ENCODE data around the gene PSEN1. TPM values are rescaled to one million over a fixed set of nuclear protein-coding genes. Genes with fewer than 3 reads are reported as not detected.

PSEN1 gene
- total and polyA plus RNA-seq, 2 of the 8 experiments (the other 6 are each of a cell fraction or from before 2014, with no cell fraction given) = 10.1 to 38.7 TPM

DNA sequence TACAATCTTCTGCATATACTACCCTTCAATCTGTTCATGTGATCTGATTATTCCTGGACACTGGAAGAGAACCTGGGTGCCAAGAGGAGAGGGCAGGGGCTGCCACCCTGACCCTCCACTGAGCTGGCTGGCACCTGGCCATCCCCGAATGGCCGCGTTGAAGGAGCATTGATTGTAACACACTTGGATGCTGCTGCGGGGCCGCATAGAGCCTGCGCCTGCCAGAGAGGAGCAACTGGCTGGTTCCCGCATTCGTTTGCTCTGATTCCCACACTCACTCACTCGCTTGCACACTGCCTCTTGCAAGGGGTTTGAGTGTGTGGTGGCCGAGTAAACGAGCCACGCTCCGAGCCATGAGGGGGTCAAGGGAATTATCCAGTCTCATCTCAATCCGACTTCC is 32.4 kb downstream of the PSEN1 start:
- Histone ChIP-seq H3K4me3 (ENCODE audit: extremely low read depth in 1 of 4, insufficient read depth in 2 of 4, low read depth in 3 of 4, low read length in 4 of 4) (no peak overlapping the region), H2AK5ac (ENCODE audit: low read depth, low read length) (no peak overlapping the region), H3K79me2 (ENCODE audit: control insufficient read depth in 1 of 2, insufficient read depth in 2 of 2, low read length in 2 of 2) (no peaks in the 10 kb centered on the region), H3K14ac (ENCODE audit: insufficient read length) (no peak overlapping the region), H3K4ac (replicated peaks; ENCODE audit: insufficient read length, low read depth, low read length) (no peak overlapping the region), H3K27me3 (replicated peaks in 1 of 4; ENCODE audit: control insufficient read depth in 3 of 4, extremely low read depth in 1 of 4, insufficient read depth in 3 of 4, low read length in 3 of 4) (no peaks in the 10 kb centered on the region), H2AFZ (ENCODE audit: low read length) (no peak overlapping the region), H3K18ac (ENCODE audit: extremely low read depth, low read length) (no peak overlapping the region), H3K23me2 (ENCODE audit: low read depth, low read length) (no peaks in the 10 kb centered on the region), H2BK20ac (ENCODE audit: low read length) (no peak overlapping the region), H3K27ac (ENCODE audit: low read depth, low read length) (no peak overlapping the region), H3K9ac (replicated peaks in 1 of 4; ENCODE audit: extremely low read depth in 1 of 4, low read depth in 3 of 4, low read length in 3 of 4) (no peak overlapping the region), H3K56ac (replicated peaks; ENCODE audit: insufficient read length, low read depth, low read length) (no peak overlapping the region), H3K36me3 (ENCODE audit: control insufficient read depth in 2 of 4, insufficient read depth in 4 of 4, low read length in 3 of 4) (peaks cover 4 to 39% (median 16%) of the 10 kb centered on the region in 4 experiments; a peak in 6 of 8 replicates), H3K79me1 (ENCODE audit: low read depth, low read length) (no peaks in the 10 kb centered on the region; the same call in 1 of the 2 replicates), H3K9me3 (ENCODE audit: insufficient read depth in 2 of 2, low read depth in 1 of 2, low read length in 1 of 2) (no peaks in the 10 kb centered on the region), H2BK5ac (ENCODE audit: low read depth, low read length) (no peak overlapping the region), H4K8ac (ENCODE audit: extremely low read depth, insufficient read depth, low read length) (no peak overlapping the region), H2BK12ac (ENCODE audit: low read depth, low read length) (no peak overlapping the region), H3K4me2 (ENCODE audit: insufficient read depth in 1 of 2, low read depth in 2 of 2, low read length in 2 of 2) (no peak overlapping the region), H4K20me1 (replicated peaks in 1 of 2; ENCODE audit: control insufficient read depth in 1 of 2, insufficient read depth in 2 of 2, low read length in 2 of 2) (peaks cover 4 to 6% of the 10 kb centered on the region in 2 experiments), H2BK120ac (replicated peaks; ENCODE audit: low read depth, low read length) (no peak overlapping the region), H3K23ac (ENCODE audit: insufficient read length) (no peak overlapping the region), H4K5ac (ENCODE audit: insufficient read length, low read depth, low read length) (no peak overlapping the region), H2BK15ac (ENCODE audit: low read length) (no peak overlapping the region), H4K91ac (replicated peaks; ENCODE audit: insufficient read length, low read length) (no peak overlapping the region), H3K4me1 (replicated peaks in 1 of 4; ENCODE audit: control insufficient read depth in 3 of 4, insufficient read depth in 4 of 4, low read length in 3 of 4) (peaks cover 2 to 10% (median 6%) of the 10 kb centered on the region in 4 experiments; a peak in 6 of 7 replicates)
- no peak for TF ChIP-seq SUZ12 (IDR thresholded peaks at IDR 0.05; ENCODE audit: low read length)
- no peak for TF ChIP-seq TCF12 (IDR thresholded peaks at IDR 0.05; ENCODE audit: low read depth, low read length)
- no peak for TF ChIP-seq ASH2L (IDR thresholded peaks at IDR 0.05; ENCODE audit: low read length)
- TF ChIP-seq, protein P1, sequence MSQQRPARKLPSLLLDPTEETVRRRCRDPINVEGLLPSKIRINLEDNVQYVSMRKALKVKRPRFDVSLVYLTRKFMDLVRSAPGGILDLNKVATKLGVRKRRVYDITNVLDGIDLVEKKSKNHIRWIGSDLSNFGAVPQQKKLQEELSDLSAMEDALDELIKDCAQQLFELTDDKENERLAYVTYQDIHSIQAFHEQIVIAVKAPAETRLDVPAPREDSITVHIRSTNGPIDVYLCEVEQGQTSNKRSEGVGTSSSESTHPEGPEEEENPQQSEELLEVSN (IDR thresholded peaks at IDR 0.05) = no peak
- TF ChIP-seq SRF (IDR thresholded peaks at IDR 0.05; ENCODE audit: low read depth, low read length) = no peak
- no peak for TF ChIP-seq EZH2 (IDR thresholded peaks at IDR 0.05; ENCODE audit: low read depth, low read length, severe bottlenecking)
- TF ChIP-seq JUND (IDR thresholded peaks at IDR 0.05; ENCODE audit: low read length) = no peak
- TF ChIP-seq TEAD4 (IDR thresholded peaks at IDR 0.05; ENCODE audit: low read depth, low read length) = no peak
- no peak for TF ChIP-seq RNF2 (IDR thresholded peaks at IDR 0.05; ENCODE audit: borderline replicate concordance, low read depth, low read length, missing control alignments, poor library complexity, severe bottlenecking)
- TF ChIP-seq, protein P2, sequence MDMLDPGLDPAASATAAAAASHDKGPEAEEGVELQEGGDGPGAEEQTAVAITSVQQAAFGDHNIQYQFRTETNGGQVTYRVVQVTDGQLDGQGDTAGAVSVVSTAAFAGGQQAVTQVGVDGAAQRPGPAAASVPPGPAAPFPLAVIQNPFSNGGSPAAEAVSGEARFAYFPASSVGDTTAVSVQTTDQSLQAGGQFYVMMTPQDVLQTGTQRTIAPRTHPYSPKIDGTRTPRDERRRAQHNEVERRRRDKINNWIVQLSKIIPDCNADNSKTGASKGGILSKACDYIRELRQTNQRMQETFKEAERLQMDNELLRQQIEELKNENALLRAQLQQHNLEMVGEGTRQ (IDR thresholded peaks at IDR 0.05; ENCODE audit: low read length) = no peak
- no peak for TF ChIP-seq GTF2F1 (IDR thresholded peaks at IDR 0.05; ENCODE audit: borderline replicate concordance, low read depth, low read length)
- FAIRE-seq (no peak), DNase-seq (ENCODE audit: low read depth in 1 of 2, low spot score in 2 of 2) (no peak)
- ChIA-PET POLR2A (ENCODE audit: partially characterized antibody) (no interaction called here), CTCF (ENCODE audit: partially characterized antibody) (interaction anchor here (0.6 to 1.0 kb wide), 2 partner anchors 8 to 20 kb away, joined by 3 read pairs; no protein-coding TSS in a partner anchor)
- 93% methylated on average over 14 of the region's 14 CpGs; no CpG with 5 or more reads in 1 of the 2 experiments for WGBS, 2 experiments (ENCODE audit: extremely low coverage in 1 of 2, insufficient coverage in 1 of 2, insufficient read length in 1 of 2, insufficient replicate concordance in 2 of 2, low coverage in 1 of 2, low lambda C conversion rate in 2 of 2, missing lambda C conversion rate in 1 of 2)

Data from H1 (cell line).